CD4-positive, alpha-beta T cell (primary cell): ENCODE data around the gene KNTC1. TPM values are rescaled to one million over a fixed set of nuclear protein-coding genes. Genes with fewer than 3 reads are reported as not detected.

Experiments
- ATAC-seq: fragments of 200-7000 bp; cut with Tn5 transposase; one replicate; pipeline ENCODE4 v1.10.0; 2022; ENCODE audit warnings: mild to moderate bottlenecking; ENCODE audit not compliant: poor library complexity
- CTCF ChIA-PET: fragments of 350-600 bp; sonication (Branson Sonifier 250); formaldehyde crosslinking; loops from one replicate; lab custom pipeline; 2021; ENCODE audit warnings: antibody characterized with exemption, inconsistent platforms; lab: Charles Lee
- POLR2A ChIA-PET: fragments of 350-600 bp; sonication (Branson Sonifier 250); formaldehyde crosslinking; loops from one replicate; lab custom pipeline; 2021; ENCODE audit warnings: antibody characterized with exemption, inconsistent platforms; lab: Charles Lee
- DNase-seq, 14 experiments: peaks; one replicate each; pipeline ENCODE4 v3.0.0-alpha.2; 2013 to 2020; ENCODE audit warnings: mixed read lengths in 2 of 14
- H3K27ac ChIP-seq, 2 donors: one replicate each; pipeline versions ENCODE4 v1.5.1 to v1.7.0; 2013; ENCODE audit warnings: low read length in 2 of 2, low read depth in 1 of 2, mild to moderate bottlenecking in 1 of 2
- H3K27me3 ChIP-seq, 2 experiments: 1 replicate in 1 of 2; 2 replicates in 1 of 2; pipeline versions ENCODE4 v1.6.1 to v1.7.0; 2013; ENCODE audit warnings: low read length in 2 of 2, control low read depth in 1 of 2, mild to moderate bottlenecking in 1 of 2, moderate library complexity in 1 of 2; ENCODE audit not compliant: insufficient read depth in 2 of 2, control insufficient read depth in 1 of 2
- H3K36me3 ChIP-seq: one replicate; pipeline ENCODE4 v1.6.1; 2013; ENCODE audit warnings: low read length, control low read depth; ENCODE audit not compliant: insufficient read depth
- H3K4me1 ChIP-seq: one replicate; pipeline ENCODE4 v1.6.1; 2013; ENCODE audit warnings: low read length, control low read depth; ENCODE audit not compliant: insufficient read depth
- H3K4me3 ChIP-seq: one replicate; pipeline ENCODE4 v1.5.1; 2013; ENCODE audit warnings: mild to moderate bottlenecking, low read length, moderate library complexity
- H3K9me3 ChIP-seq, 2 experiments: 1 replicate in 1 of 2; 2 replicates in 1 of 2; pipeline versions ENCODE4 v1.6.1 to v1.7.0; 2013; ENCODE audit warnings: low read length in 2 of 2, mild to moderate bottlenecking in 2 of 2, control low read depth in 1 of 2, moderate library complexity in 1 of 2; ENCODE audit not compliant: control insufficient read depth in 1 of 2, insufficient read depth in 1 of 2
- H3K27ac Mint-ChIP-seq: one replicate; pipeline ENCODE4 v1.8.0; 2020; ENCODE audit warnings: mixed read lengths
- H3K27me3 Mint-ChIP-seq: one replicate; pipeline ENCODE4 v1.8.0; 2021; ENCODE audit warnings: mixed read lengths
- H3K36me3 Mint-ChIP-seq: one replicate; pipeline ENCODE4 v1.8.0; 2021; ENCODE audit warnings: low read depth, mixed read lengths
- H3K4me1 Mint-ChIP-seq: one replicate; pipeline ENCODE4 v1.8.0; 2021; ENCODE audit warnings: low read depth, mixed read lengths
- H3K4me3 Mint-ChIP-seq: one replicate; pipeline ENCODE4 v1.8.0; 2020; ENCODE audit warnings: mild to moderate bottlenecking, mixed read lengths
- H3K9me3 Mint-ChIP-seq: one replicate; pipeline ENCODE4 v1.8.0; 2020; ENCODE audit warnings: mixed read lengths
- intact Hi-C, 2 experiments: fragments of 100-400 bp; cut with DNase I in 1 of 2; cut with micrococcal nuclease in 1 of 2; formaldehyde crosslinking; loops; one replicate each; pipeline versions ENCODE4 v1.15.1 to v1.9.0; 2023 to 2025; cut with DNase I, micrococcal nuclease
- total RNA-seq, 174 experiments: library from RNA in 2 of 174; stranded (reverse) in 2 of 174; gene quantifications; one replicate each; pipeline ENCODE4 v1.2.3 and lab custom pipeline; 2021 to 2026
- TF ChIP-seq, protein P1 (sequence below): fragments of 200-600 bp; IDR thresholded peaks from one replicate; pipeline ENCODE4 v1.8.0; 2022; ENCODE audit warnings: antibody characterized with exemption, mild to moderate bottlenecking

Gene KNTC1
- total RNA-seq, 2 experiments from 2014 or later: 23.3 to 23.8 TPM

- Histone ChIP-seq H3K4me3 (no peak overlapping the region), H3K27ac (no peak overlapping the region), H3K9me3 (no peaks in the 10 kb centered on the region), H3K4me1 (peaks cover 7% of the 10 kb centered on the region), H3K36me3 (peaks cover 95% of the 10 kb centered on the region), H3K27me3 (no peaks in the 10 kb centered on the region)
- Mint-ChIP-seq H3K27me3 (no peaks in the 10 kb centered on the region), H3K9me3 (no peaks in the 10 kb centered on the region), H3K27ac (no peak overlapping the region), H3K4me1 (peaks cover 38% of the 10 kb centered on the region), H3K36me3 (peaks cover 95% of the 10 kb centered on the region), H3K4me3 (no peak overlapping the region)
- TF ChIP-seq, protein P1, sequence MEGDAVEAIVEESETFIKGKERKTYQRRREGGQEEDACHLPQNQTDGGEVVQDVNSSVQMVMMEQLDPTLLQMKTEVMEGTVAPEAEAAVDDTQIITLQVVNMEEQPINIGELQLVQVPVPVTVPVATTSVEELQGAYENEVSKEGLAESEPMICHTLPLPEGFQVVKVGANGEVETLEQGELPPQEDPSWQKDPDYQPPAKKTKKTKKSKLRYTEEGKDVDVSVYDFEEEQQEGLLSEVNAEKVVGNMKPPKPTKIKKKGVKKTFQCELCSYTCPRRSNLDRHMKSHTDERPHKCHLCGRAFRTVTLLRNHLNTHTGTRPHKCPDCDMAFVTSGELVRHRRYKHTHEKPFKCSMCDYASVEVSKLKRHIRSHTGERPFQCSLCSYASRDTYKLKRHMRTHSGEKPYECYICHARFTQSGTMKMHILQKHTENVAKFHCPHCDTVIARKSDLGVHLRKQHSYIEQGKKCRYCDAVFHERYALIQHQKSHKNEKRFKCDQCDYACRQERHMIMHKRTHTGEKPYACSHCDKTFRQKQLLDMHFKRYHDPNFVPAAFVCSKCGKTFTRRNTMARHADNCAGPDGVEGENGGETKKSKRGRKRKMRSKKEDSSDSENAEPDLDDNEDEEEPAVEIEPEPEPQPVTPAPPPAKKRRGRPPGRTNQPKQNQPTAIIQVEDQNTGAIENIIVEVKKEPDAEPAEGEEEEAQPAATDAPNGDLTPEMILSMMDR: no peak
- intact Hi-C loops: no loop called here
- POLR2A ChIA-PET: interaction anchor here (0.9 to 3.5 kb wide), 4 partner anchors 9 to 17 kb away, joined by 3 to 16 read pairs (median 4); partner anchors contain the start of genes KNTC1, RSRC2 and ZCCHC8
- CTCF ChIA-PET: interaction anchor here (0.6 to 1.2 kb wide), 2 partner anchors 17 to 102 kb away, joined by 4 read pairs; partner anchors contain the start of gene ZCCHC8
- no peak for ATAC-seq
- no peak for DNase-seq
These were observed 9.2 kb upstream of the KNTC1 start for GRCh38 chr12:122517877-122518276.

GRCh38 chr12:122518908-122519307, 8.1 kb upstream of the KNTC1 start:
- Mint-ChIP-seq H3K27me3 (no peaks in the 10 kb centered on the region), H3K36me3 (peaks cover 95% of the 10 kb centered on the region), H3K4me3 (no peak overlapping the region), H3K9me3 (no peaks in the 10 kb centered on the region), H3K4me1 (peaks cover 49% of the 10 kb centered on the region), H3K27ac (peak overlapping the region; percentile 49)
- Histone ChIP-seq H3K36me3 (peaks cover 97% of the 10 kb centered on the region), H3K4me1 (peaks cover 13% of the 10 kb centered on the region), H3K4me3 (no peak overlapping the region), H3K27ac (no peak overlapping the region), H3K9me3 (no peaks in the 10 kb centered on the region), H3K27me3 (no peaks in the 10 kb centered on the region)
- CTCF ChIA-PET: no interaction called here
- TF ChIP-seq, protein P1: no peak
- POLR2A ChIA-PET: interaction anchor here (2.6 kb wide), 1 partner anchor 18 kb away, joined by 23 read pairs; the partner anchor contains the start of gene ZCCHC8
- intact Hi-C loops: no loop called here
- ATAC-seq (no peak), DNase-seq (no peak)

DNA sequence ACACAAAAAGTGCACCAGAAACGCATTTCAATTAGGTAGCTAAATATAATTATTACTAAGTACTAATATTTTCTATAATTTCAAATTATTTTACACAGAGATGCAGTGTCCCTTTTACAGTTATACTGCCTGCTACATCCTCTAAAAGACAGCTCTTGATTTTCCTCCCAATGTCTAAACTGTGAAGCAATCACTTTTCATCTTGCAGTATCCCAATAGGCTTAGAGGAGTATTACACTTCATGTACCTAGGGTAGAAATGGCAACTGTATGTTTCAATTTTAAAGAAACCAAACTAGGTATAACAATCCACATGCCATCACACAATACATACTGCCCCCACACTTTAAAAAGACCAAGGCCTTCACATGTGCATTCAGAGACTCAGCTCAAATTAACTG, 7.6 kb upstream of the KNTC1 start:
- H3K9me3 Mint-ChIP-seq: no peaks in the 10 kb centered on the region
- no peak for ATAC-seq
- ChIA-PET POLR2A (interaction anchor here (2.6 kb wide), 1 partner anchor 19 kb away, joined by 23 read pairs; the partner anchor contains the start of gene ZCCHC8), CTCF (interaction anchor here (0.6 kb wide), 1 partner anchor 22 kb away, joined by 3 read pairs; no protein-coding TSS in a partner anchor)
- Histone ChIP-seq H3K27ac (no peak overlapping the region), H3K4me3 (no peak overlapping the region), H3K27me3 (no peaks in the 10 kb centered on the region), H3K36me3 (peaks cover 98% of the 10 kb centered on the region), H3K4me1 (peaks cover 13% of the 10 kb centered on the region), H3K9me3 (no peaks in the 10 kb centered on the region)
- no peak for DNase-seq
- H3K4me3 Mint-ChIP-seq: no peak overlapping the region
- peaks cover 95% of the 10 kb centered on the region for H3K36me3 Mint-ChIP-seq
- TF ChIP-seq, protein P1: no peak
- H3K27me3 Mint-ChIP-seq: no peaks in the 10 kb centered on the region
- intact Hi-C loops: no loop called here
- H3K4me1 Mint-ChIP-seq: peaks cover 54% of the 10 kb centered on the region
- H3K27ac Mint-ChIP-seq: peak overlapping the region; percentile 9
